ENCODE results near the gene AMPD1.

Gene AMPD1

GRCh38 chr1:114728553-114728952 lies 33.2 kb upstream of the AMPD1 start:
- no peak overlapping the region for H2AFZ ChIP-seq (ENCODE audit: low read depth, low read length, severe bottlenecking)
- peaks cover 9% of the 10 kb centered on the region; the same call in 1 of the 2 replicates for H3K79me2 ChIP-seq (ENCODE audit: insufficient read depth, low read length)
- H3K9me3 ChIP-seq (ENCODE audit: insufficient read depth, low read length) = no peaks in the 10 kb centered on the region
- H3K9me2 ChIP-seq (replicated peaks; ENCODE audit: insufficient read depth, low read length) = no peaks in the 10 kb centered on the region
- no peak overlapping the region for H3K27ac ChIP-seq (ENCODE audit: low read depth, low read length)
- TF ChIP-seq EZH2phosphoT487 (conservative IDR thresholded peaks at IDR 0.05; ENCODE audit: low read length) = no peak
- no peak for TF ChIP-seq CTCF (IDR thresholded peaks at IDR 0.05; ENCODE audit: insufficient read depth, low read length, poor library complexity, severe bottlenecking)
- no peak overlapping the region for H3K4me3 ChIP-seq (ENCODE audit: insufficient read depth, low read length, poor library complexity, severe bottlenecking)
- peaks cover 4% of the 10 kb centered on the region; the same call in 1 of the 2 replicates for H3F3A ChIP-seq (ENCODE audit: insufficient read depth)
- H3K9ac ChIP-seq (ENCODE audit: low read length) = no peak overlapping the region
- H3K36me3 ChIP-seq (ENCODE audit: low read length) = peaks cover 79% of the 10 kb centered on the region
- no peaks in the 10 kb centered on the region; the same call in 1 of the 2 replicates for H4K20me1 ChIP-seq (ENCODE audit: low read depth, low read length)
- H3K4me2 ChIP-seq (ENCODE audit: low read depth, low read length, poor library complexity, severe bottlenecking) = no peak overlapping the region
- no peaks in the 10 kb centered on the region for H3K27me3 ChIP-seq (ENCODE audit: low read length)

- H3K27me3 ChIP-seq (ENCODE audit: low read length) = no peaks in the 10 kb centered on the region
- H3K4me3 ChIP-seq (ENCODE audit: insufficient read depth, low read length, poor library complexity, severe bottlenecking) = no peak overlapping the region
- no peaks in the 10 kb centered on the region for H3K9me3 ChIP-seq (ENCODE audit: insufficient read depth, low read length)
- peaks cover 12% of the 10 kb centered on the region; the same call in 1 of the 2 replicates for H3F3A ChIP-seq (ENCODE audit: insufficient read depth)
- H3K9ac ChIP-seq (ENCODE audit: low read length) = no peak overlapping the region
- H3K79me2 ChIP-seq (ENCODE audit: insufficient read depth, low read length) = peaks cover 9% of the 10 kb centered on the region; the same call in 1 of the 2 replicates
- no peak overlapping the region for H2AFZ ChIP-seq (ENCODE audit: low read depth, low read length, severe bottlenecking)
- no peak for TF ChIP-seq CTCF (IDR thresholded peaks at IDR 0.05; ENCODE audit: insufficient read depth, low read length, poor library complexity, severe bottlenecking)
- TF ChIP-seq EZH2phosphoT487 (conservative IDR thresholded peaks at IDR 0.05; ENCODE audit: low read length) = no peak
- no peaks in the 10 kb centered on the region; the same call in 1 of the 2 replicates for H4K20me1 ChIP-seq (ENCODE audit: low read depth, low read length)
- H3K36me3 ChIP-seq (ENCODE audit: low read length) = peaks cover 77% of the 10 kb centered on the region
- no peak overlapping the region for H3K4me2 ChIP-seq (ENCODE audit: low read depth, low read length, poor library complexity, severe bottlenecking)
- no peak overlapping the region for H3K27ac ChIP-seq (ENCODE audit: low read depth, low read length)
- no peaks in the 10 kb centered on the region for H3K9me2 ChIP-seq (replicated peaks; ENCODE audit: insufficient read depth, low read length)
These were observed 29.9 kb upstream of the AMPD1 start for GRCh38 chr1:114725230-114725629.

- H4K20me1 ChIP-seq (ENCODE audit: low read depth, low read length) = no peaks in the 10 kb centered on the region; the same call in 1 of the 2 replicates
- no peak overlapping the region for H3K4me3 ChIP-seq (ENCODE audit: insufficient read depth, low read length, poor library complexity, severe bottlenecking)
- H3K27me3 ChIP-seq (ENCODE audit: low read length) = no peaks in the 10 kb centered on the region
- no peak overlapping the region for H3K27ac ChIP-seq (ENCODE audit: low read depth, low read length)
- no peaks in the 10 kb centered on the region for H3K9me3 ChIP-seq (ENCODE audit: insufficient read depth, low read length)
- peaks cover 21% of the 10 kb centered on the region for H3F3A ChIP-seq (ENCODE audit: insufficient read depth)
- H3K9me2 ChIP-seq (replicated peaks; ENCODE audit: insufficient read depth, low read length) = no peaks in the 10 kb centered on the region
- TF ChIP-seq CTCF (IDR thresholded peaks at IDR 0.05; ENCODE audit: insufficient read depth, low read length, poor library complexity, severe bottlenecking) = no peak
- TF ChIP-seq EZH2phosphoT487 (conservative IDR thresholded peaks at IDR 0.05; ENCODE audit: low read length) = no peak
- H2AFZ ChIP-seq (ENCODE audit: low read depth, low read length, severe bottlenecking) = no peak overlapping the region
- no peaks in the 10 kb centered on the region for H3K79me2 ChIP-seq (ENCODE audit: insufficient read depth, low read length)
- H3K36me3 ChIP-seq (ENCODE audit: low read length) = peaks cover 74% of the 10 kb centered on the region
- no peak overlapping the region for H3K4me2 ChIP-seq (ENCODE audit: low read depth, low read length, poor library complexity, severe bottlenecking)
- H3K9ac ChIP-seq (ENCODE audit: low read length) = no peak overlapping the region
These were observed 28.6 kb upstream of the AMPD1 start for GRCh38 chr1:114723915-114724314.

All from SU-DHL-6 (cell line).